ENCODE data around the gene HMGXB3.

DNA sequence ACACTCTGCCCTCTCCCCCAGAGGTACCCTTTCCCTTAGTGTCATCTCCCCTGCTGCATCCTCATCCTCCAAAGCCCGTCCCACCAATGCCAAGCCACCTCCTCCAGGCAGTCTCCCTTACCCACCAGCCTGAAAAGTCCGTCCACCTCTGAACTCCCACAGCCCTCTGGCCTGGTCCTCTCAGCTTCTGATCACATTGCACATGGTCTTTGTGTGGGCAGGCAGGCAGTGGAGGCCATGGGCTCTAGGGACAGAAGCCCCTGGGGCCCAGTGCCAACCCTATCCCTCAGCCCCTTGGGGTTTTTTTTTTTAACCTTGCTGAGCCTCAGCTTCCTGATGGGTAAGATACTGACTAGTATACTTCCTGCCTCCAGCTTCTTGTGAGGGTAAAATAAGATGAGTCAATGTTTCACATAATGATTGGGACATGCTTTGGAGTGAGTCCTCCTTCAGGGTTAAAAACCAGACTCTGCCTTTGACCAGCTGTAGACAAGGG, 66.4 kb downstream of the HMGXB3 start:
- TF ChIP-seq POLR2AphosphoS5 (IDR thresholded peaks at IDR 0.05) (no peak), POLR2A (IDR thresholded peaks at IDR 0.05) (no peak), EP300 (IDR thresholded peaks at IDR 0.05) (no peak)
- TF ChIP-seq, protein P1, sequence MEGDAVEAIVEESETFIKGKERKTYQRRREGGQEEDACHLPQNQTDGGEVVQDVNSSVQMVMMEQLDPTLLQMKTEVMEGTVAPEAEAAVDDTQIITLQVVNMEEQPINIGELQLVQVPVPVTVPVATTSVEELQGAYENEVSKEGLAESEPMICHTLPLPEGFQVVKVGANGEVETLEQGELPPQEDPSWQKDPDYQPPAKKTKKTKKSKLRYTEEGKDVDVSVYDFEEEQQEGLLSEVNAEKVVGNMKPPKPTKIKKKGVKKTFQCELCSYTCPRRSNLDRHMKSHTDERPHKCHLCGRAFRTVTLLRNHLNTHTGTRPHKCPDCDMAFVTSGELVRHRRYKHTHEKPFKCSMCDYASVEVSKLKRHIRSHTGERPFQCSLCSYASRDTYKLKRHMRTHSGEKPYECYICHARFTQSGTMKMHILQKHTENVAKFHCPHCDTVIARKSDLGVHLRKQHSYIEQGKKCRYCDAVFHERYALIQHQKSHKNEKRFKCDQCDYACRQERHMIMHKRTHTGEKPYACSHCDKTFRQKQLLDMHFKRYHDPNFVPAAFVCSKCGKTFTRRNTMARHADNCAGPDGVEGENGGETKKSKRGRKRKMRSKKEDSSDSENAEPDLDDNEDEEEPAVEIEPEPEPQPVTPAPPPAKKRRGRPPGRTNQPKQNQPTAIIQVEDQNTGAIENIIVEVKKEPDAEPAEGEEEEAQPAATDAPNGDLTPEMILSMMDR (IDR thresholded peaks at IDR 0.05) = no peak

Data from suprapubic skin (tissue), 4 donors.